Measurements from ENCODE around the gene WDTC1.

DNA sequence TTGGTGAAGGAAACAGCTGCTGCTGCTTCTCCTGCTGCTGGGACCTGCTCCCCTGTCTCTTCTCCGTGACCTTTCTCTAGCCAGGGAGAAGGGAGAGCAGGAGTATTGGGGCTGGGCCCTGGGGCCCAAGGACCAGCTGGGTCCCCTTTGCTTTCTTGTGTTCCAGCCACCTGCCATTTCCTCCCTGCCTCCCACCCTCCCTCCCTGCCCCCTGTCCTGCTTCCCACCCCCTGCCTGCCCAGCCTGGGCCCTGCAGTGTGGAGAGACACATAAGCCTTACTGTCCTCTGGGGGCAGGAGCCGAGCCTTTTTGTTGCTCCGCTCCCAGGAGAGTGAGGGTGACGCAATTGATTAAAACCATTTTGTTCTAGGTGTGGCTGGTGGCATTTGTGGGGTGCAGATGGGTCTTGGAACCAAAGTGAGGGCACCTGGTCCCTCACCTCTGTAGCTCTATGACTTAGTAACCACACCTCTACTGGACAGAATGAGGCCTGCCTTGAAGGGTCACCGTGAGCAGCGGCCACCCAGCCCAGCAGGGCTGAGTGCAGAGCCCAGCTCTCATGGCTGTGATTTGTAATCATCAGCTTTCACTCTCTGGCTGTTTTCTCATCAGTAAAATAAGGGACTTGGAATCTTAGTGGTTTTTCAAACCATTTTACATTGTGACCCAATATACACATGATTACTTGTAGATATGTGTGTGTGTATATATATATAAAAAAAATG, 73.6 kb downstream of the WDTC1 start:
- TF ChIP-seq, protein P1, sequence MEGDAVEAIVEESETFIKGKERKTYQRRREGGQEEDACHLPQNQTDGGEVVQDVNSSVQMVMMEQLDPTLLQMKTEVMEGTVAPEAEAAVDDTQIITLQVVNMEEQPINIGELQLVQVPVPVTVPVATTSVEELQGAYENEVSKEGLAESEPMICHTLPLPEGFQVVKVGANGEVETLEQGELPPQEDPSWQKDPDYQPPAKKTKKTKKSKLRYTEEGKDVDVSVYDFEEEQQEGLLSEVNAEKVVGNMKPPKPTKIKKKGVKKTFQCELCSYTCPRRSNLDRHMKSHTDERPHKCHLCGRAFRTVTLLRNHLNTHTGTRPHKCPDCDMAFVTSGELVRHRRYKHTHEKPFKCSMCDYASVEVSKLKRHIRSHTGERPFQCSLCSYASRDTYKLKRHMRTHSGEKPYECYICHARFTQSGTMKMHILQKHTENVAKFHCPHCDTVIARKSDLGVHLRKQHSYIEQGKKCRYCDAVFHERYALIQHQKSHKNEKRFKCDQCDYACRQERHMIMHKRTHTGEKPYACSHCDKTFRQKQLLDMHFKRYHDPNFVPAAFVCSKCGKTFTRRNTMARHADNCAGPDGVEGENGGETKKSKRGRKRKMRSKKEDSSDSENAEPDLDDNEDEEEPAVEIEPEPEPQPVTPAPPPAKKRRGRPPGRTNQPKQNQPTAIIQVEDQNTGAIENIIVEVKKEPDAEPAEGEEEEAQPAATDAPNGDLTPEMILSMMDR (optimal IDR thresholded peaks at IDR 0.05 in 1 of 3, IDR thresholded peaks at IDR 0.05 in 1 of 3, conservative IDR thresholded peaks at IDR 0.05 in 1 of 3; ENCODE audit: extremely low read depth in 1 of 3, insufficient read depth in 2 of 3, low read length in 3 of 3), result no peak
- TF ChIP-seq EZH2 (IDR thresholded peaks at IDR 0.05; ENCODE audit: low read length), result no peak
